GM12874 (cell line): Measurements from ENCODE around the gene RIMBP2.

Experiments
- TF ChIP-seq, protein P1 (sequence below): IDR thresholded peaks from 2 replicates; pipeline ENCODE4 v1.5.1; 2011; ENCODE audit warnings: low read depth, mild to moderate bottlenecking, control low read depth, low read length, moderate library complexity; ENCODE audit not compliant: insufficient read depth

Gene RIMBP2

DNA sequence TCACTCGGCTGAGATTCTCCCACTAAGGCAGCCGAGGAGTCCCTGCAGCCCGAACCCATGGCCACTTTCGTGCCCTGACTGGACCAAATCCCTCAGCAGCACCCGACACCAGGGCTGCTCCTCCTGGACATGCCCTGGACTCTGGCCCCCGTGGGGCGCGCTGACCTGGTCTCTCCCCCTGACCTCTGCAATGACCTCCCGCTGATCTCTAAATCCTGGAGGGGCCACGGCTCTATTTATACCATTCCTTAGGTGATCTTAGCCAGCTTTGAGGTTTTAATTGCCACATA is 230.0 kb downstream of the RIMBP2 start:
- TF ChIP-seq, protein P1, sequence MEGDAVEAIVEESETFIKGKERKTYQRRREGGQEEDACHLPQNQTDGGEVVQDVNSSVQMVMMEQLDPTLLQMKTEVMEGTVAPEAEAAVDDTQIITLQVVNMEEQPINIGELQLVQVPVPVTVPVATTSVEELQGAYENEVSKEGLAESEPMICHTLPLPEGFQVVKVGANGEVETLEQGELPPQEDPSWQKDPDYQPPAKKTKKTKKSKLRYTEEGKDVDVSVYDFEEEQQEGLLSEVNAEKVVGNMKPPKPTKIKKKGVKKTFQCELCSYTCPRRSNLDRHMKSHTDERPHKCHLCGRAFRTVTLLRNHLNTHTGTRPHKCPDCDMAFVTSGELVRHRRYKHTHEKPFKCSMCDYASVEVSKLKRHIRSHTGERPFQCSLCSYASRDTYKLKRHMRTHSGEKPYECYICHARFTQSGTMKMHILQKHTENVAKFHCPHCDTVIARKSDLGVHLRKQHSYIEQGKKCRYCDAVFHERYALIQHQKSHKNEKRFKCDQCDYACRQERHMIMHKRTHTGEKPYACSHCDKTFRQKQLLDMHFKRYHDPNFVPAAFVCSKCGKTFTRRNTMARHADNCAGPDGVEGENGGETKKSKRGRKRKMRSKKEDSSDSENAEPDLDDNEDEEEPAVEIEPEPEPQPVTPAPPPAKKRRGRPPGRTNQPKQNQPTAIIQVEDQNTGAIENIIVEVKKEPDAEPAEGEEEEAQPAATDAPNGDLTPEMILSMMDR, result no peak

DNA sequence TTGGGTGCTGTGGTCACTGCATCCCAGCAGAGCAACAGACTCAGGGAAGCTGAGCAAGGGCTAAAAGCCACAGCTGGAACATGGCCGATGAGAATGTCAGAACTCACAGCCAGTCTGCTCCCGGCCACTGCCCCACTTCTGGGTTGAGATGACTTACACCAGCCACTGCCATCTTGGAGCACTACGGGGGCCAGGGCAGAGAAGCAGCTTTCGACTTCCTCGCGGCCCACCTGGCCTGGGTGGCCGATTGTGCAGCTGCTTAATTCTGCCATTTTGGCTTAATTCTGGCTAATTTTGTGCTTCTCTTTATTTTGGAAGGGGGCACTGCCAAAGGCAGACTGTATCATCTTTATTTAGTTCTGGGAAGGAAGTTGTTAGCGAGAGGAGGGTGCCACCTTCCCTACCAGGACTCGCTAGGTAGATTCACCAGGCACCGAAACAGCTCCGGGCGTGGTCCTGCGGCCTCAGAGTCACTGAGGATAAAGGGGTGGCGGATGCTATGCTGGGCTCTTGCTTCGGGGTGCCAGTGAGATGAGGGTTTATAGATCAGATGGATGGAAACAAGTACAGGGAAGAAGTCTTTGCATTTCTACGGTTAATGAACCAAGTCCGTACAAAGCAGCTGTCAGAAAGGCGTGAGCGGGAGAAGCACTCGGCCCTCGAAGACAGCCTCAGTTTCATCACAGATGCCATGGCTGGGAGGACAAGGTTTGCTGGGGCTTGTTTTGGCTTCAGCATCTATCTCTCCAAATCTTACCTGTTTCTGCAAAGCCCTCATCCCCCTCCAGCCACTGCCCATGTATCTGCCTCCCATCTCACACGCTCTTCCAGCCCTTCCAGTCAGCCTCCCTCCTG is 230.6 kb downstream of the RIMBP2 start:
- TF ChIP-seq, protein P1, result no peak

- TF ChIP-seq, protein P1, result no peak
These were observed 231.9 kb downstream of the RIMBP2 start for GRCh38 chr12:130484221-130484620.

DNA sequence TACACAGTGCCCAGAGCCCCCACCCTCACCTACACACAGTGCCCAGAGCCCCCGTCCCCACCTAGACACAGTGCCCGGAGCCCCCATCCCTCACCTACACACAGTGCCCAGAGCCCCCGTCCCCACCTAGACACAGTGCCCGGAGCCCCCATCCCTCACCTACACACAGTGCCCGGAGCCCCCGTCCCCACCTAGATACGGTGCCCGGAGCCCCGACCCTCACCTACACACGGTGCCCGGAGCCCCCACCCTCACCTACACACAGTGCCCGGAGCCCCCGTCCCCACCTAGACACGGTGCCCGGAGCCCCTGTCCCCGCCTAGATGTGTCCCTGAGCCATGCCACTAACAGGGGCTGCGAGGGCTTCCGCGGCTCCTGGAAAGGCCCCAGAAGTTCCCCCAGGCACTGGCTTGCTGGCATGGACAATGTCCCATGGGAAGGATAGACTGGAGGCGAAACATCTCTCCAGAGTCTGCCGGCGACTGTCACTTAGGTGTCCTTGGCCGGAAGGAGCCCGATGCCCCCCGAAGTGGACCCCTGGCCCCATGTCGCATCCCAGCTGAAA is 232.4 kb downstream of the RIMBP2 start:
- TF ChIP-seq, protein P1, result no peak

- TF ChIP-seq, protein P1, result no peak
These were observed 233.7 kb downstream of the RIMBP2 start for GRCh38 chr12:130482448-130482847.

DNA sequence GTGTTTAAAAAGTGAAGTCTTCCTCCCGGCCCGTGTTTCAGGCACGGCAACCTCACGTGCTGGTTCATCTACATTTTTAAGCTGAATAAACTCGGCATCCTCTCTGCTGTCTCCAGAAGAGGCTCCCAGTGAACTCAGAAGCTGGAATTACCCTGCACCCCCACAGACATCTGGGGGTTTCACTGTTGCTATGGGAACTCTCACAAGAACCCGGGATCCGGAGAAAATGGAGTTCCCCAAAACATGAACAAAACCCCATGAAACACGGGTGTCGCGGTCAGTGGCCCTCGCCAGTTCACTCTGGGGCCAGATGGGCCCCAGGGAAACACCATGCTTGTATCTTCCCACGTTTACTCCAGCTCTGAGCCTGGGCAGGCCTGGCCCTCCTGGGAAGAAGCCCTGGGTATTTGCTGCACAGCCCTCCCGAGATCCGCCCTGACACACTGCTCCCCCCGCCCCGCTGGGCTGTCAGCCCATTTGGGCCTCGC is 234.7 kb downstream of the RIMBP2 start:
- TF ChIP-seq, protein P1, result no peak

GRCh38 chr12:130480887-130481286 is 235.2 kb downstream of the RIMBP2 start:
- TF ChIP-seq, protein P1, result no peak
